HEK293 (cell line): ENCODE measurements around the gene ATAD1.

ENCODE experiments used
- GLI4 ChIP-seq: fragments of 450-650 bp; formaldehyde crosslinking; IDR thresholded peaks from 2 replicates; pipeline ENCODE4 v1.5.1; 2016; ENCODE audit warnings: missing biosample characterization, missing genetic modification characterization
- KLF7 ChIP-seq: fragments of 450-650 bp; formaldehyde crosslinking; IDR thresholded peaks from 2 replicates; pipeline ENCODE4 v1.5.1; 2016; ENCODE audit warnings: missing biosample characterization, missing genetic modification characterization, borderline replicate concordance
- PRDM1 ChIP-seq: fragments of 450-650 bp; formaldehyde crosslinking; IDR thresholded peaks from 2 replicates; pipeline ENCODE4; 2016; ENCODE audit warnings: missing biosample characterization, missing genetic modification characterization
- PRDM6 ChIP-seq: fragments of 450-650 bp; formaldehyde crosslinking; IDR thresholded peaks from 2 replicates; pipeline ENCODE4 v1.5.1; 2017; ENCODE audit warnings: missing biosample characterization, missing genetic modification characterization
- SALL2 ChIP-seq: fragments of 450-650 bp; formaldehyde crosslinking; IDR thresholded peaks from 2 replicates; pipeline ENCODE4 v1.5.0; 2017; ENCODE audit warnings: missing biosample characterization, mild to moderate bottlenecking, missing genetic modification characterization, borderline replicate concordance
- SP3 ChIP-seq: fragments of 450-650 bp; formaldehyde crosslinking; IDR thresholded peaks from 2 replicates; pipeline ENCODE4 v1.5.1; 2016; ENCODE audit warnings: missing biosample characterization, missing genetic modification characterization
- ZBTB1 ChIP-seq: fragments of 450-650 bp; formaldehyde crosslinking; IDR thresholded peaks from 2 replicates; pipeline ENCODE4 v1.5.1; 2016; ENCODE audit warnings: missing biosample characterization, missing genetic modification characterization
- ZBTB17 ChIP-seq: fragments of 450-650 bp; formaldehyde crosslinking; IDR thresholded peaks from 2 replicates; pipeline ENCODE4 v1.5.1; 2016; ENCODE audit warnings: missing biosample characterization, missing genetic modification characterization
- ZBTB21 ChIP-seq: fragments of 450-650 bp; formaldehyde crosslinking; IDR thresholded peaks from 2 replicates; pipeline ENCODE4 v1.5.1; 2017; ENCODE audit warnings: missing biosample characterization, missing genetic modification characterization
- ZNF112 ChIP-seq: fragments of 450-650 bp; formaldehyde crosslinking; IDR thresholded peaks from 2 replicates; pipeline ENCODE4 v1.5.0; 2017; ENCODE audit warnings: missing biosample characterization, missing genetic modification characterization
- ZNF239 ChIP-seq: fragments of 450-650 bp; formaldehyde crosslinking; IDR thresholded peaks from 2 replicates; pipeline ENCODE4 v1.5.1; 2016; ENCODE audit warnings: missing biosample characterization, missing genetic modification characterization
- ZNF24 ChIP-seq: fragments of 450-650 bp; formaldehyde crosslinking; IDR thresholded peaks from 2 replicates; pipeline ENCODE4 v1.5.1; 2016; ENCODE audit warnings: missing biosample characterization, missing genetic modification characterization
- ZNF416 ChIP-seq: fragments of 450-650 bp; formaldehyde crosslinking; IDR thresholded peaks from 2 replicates; pipeline ENCODE4 v1.5.1; 2016; ENCODE audit warnings: missing biosample characterization, missing genetic modification characterization
- ZNF488 ChIP-seq: fragments of 450-650 bp; formaldehyde crosslinking; IDR thresholded peaks from 2 replicates; pipeline ENCODE4 v1.5.1; 2016; ENCODE audit warnings: missing biosample characterization, missing genetic modification characterization
- ZNF521 ChIP-seq: fragments of 450-650 bp; formaldehyde crosslinking; IDR thresholded peaks from 2 replicates; pipeline ENCODE4 v1.5.1; 2017; ENCODE audit warnings: missing biosample characterization, mild to moderate bottlenecking, missing genetic modification characterization
- ZNF561 ChIP-seq: fragments of 450-650 bp; IDR thresholded peaks from 2 replicates; pipeline ENCODE4 v1.5.1; 2018; ENCODE audit warnings: missing biosample characterization, missing genetic modification characterization, borderline replicate concordance
- ZNF624 ChIP-seq: fragments of 450-650 bp; formaldehyde crosslinking; IDR thresholded peaks from 2 replicates; pipeline ENCODE4 v1.5.1; 2017; ENCODE audit warnings: missing biosample characterization, missing genetic modification characterization
- ZNF626 ChIP-seq: fragments of 450-650 bp; sonication (Bioruptor Pico); formaldehyde crosslinking; IDR thresholded peaks from 2 replicates; pipeline ENCODE4 v1.5.1; 2018; ENCODE audit warnings: missing biosample characterization, missing genetic modification characterization, inconsistent platforms
- ZNF664 ChIP-seq: fragments of 450-650 bp; formaldehyde crosslinking; IDR thresholded peaks from 2 replicates; pipeline ENCODE4 v1.5.1; 2016; ENCODE audit warnings: missing biosample characterization, missing genetic modification characterization
- ZNF677 ChIP-seq: fragments of 450-650 bp; IDR thresholded peaks from 2 replicates; pipeline ENCODE4 v1.5.0; 2018; ENCODE audit warnings: missing biosample characterization, mild to moderate bottlenecking, missing genetic modification characterization, moderate library complexity
- ZSCAN23 ChIP-seq: fragments of 450-650 bp; formaldehyde crosslinking; IDR thresholded peaks from 2 replicates; pipeline ENCODE4 v1.5.1; 2016; ENCODE audit warnings: missing biosample characterization, missing genetic modification characterization
- TF ChIP-seq, protein P1 (sequence below): fragments of 450-650 bp; formaldehyde crosslinking; IDR thresholded peaks from 2 replicates; pipeline ENCODE4 v1.5.1; 2016; ENCODE audit warnings: missing biosample characterization, missing genetic modification characterization
- TF ChIP-seq, protein P2 (sequence below): fragments of 450-650 bp; formaldehyde crosslinking; IDR thresholded peaks from 2 replicates; pipeline ENCODE4 v1.5.1; 2016; ENCODE audit warnings: missing biosample characterization, missing genetic modification characterization
- TF ChIP-seq, protein P3 (sequence below): fragments of 450-650 bp; formaldehyde crosslinking; IDR thresholded peaks from 2 replicates; pipeline ENCODE4 v1.5.1; 2016; ENCODE audit warnings: missing biosample characterization, missing genetic modification characterization
- TF ChIP-seq, protein P4 (sequence below): fragments of 450-650 bp; formaldehyde crosslinking; IDR thresholded peaks from 2 replicates; pipeline ENCODE4 v1.5.1; 2016; ENCODE audit warnings: missing biosample characterization, missing genetic modification characterization, low read depth
- TF ChIP-seq, protein P5 (sequence below): fragments of 450-650 bp; formaldehyde crosslinking; IDR thresholded peaks from 2 replicates; pipeline ENCODE4 v1.5.1; 2016; ENCODE audit warnings: missing biosample characterization, missing genetic modification characterization

ATAD1 gene

GRCh38 chr10:87860816-87861403 lies 42.9 kb upstream of the ATAD1 start (continued):
- TF ChIP-seq, protein P1, sequence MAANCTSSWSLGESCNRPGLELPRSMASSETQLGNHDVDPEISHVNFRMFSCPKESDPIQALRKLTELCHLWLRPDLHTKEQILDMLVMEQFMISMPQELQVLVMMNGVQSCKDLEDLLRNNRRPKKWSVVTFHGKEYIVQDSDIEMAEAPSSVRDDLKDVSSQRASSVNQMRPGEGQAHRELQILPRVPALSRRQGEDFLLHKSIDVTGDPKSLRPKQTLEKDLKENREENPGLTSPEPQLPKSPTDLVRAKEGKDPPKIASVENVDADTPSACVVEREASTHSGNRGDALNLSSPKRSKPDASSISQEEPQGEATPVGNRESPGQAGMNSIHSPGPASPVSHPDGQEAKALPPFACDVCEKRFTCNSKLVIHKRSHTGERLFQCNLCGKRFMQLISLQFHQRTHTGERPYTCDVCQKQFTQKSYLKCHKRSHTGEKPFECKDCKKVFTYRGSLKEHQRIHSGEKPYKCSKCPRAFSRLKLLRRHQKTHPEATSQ = no peak
- TF ChIP-seq, protein P2, sequence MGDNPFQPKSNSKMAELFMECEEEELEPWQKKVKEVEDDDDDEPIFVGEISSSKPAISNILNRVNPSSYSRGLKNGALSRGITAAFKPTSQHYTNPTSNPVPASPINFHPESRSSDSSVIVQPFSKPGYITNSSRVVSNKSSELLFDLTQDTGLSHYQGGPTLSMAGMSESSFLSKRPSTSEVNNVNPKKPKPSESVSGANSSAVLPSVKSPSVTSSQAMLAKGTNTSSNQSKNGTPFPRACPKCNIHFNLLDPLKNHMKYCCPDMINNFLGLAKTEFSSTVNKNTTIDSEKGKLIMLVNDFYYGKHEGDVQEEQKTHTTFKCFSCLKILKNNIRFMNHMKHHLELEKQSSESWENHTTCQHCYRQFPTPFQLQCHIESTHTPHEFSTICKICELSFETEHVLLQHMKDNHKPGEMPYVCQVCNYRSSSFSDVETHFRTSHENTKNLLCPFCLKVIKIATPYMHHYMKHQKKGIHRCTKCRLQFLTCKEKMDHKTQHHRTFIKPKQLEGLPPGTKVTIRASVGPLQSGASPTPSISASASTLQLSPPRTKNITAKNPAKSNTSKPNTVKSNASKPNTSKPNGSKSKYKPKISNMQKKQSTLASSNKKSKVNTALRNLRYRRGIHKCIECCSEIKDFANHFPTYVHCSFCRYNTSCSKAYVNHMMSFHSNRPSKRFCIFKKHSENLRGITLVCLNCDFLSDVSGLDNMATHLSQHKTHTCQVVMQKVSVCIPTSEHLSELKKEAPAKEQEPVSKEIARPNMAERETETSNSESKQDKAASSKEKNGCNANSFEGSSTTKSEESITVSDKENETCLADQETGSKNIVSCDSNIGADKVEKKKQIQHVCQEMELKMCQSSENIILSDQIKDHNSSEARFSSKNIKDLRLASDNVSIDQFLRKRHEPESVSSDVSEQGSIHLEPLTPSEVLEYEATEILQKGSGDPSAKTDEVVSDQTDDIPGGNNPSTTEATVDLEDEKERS (tag by site-specific recombination) = no peak
- TF ChIP-seq, protein P3, sequence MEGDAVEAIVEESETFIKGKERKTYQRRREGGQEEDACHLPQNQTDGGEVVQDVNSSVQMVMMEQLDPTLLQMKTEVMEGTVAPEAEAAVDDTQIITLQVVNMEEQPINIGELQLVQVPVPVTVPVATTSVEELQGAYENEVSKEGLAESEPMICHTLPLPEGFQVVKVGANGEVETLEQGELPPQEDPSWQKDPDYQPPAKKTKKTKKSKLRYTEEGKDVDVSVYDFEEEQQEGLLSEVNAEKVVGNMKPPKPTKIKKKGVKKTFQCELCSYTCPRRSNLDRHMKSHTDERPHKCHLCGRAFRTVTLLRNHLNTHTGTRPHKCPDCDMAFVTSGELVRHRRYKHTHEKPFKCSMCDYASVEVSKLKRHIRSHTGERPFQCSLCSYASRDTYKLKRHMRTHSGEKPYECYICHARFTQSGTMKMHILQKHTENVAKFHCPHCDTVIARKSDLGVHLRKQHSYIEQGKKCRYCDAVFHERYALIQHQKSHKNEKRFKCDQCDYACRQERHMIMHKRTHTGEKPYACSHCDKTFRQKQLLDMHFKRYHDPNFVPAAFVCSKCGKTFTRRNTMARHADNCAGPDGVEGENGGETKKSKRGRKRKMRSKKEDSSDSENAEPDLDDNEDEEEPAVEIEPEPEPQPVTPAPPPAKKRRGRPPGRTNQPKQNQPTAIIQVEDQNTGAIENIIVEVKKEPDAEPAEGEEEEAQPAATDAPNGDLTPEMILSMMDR (tag by site-specific recombination) = no peak
- TF ChIP-seq ZNF488 (tag by site-specific recombination) (no peak), GLI4 (tag by site-specific recombination) (no peak), ZNF677 (tag by site-specific recombination) (no peak), ZNF416 (tag by site-specific recombination) (no peak), ZNF112 (no peak), ZNF24 (tag by site-specific recombination) (no peak), SALL2 (tag by site-specific recombination) (no peak), ZSCAN23 (tag by site-specific recombination) (no peak), ZNF664 (tag by site-specific recombination) (0 out of 2 replicates have a peak, but pooled peaks have one; percentile 3), ZNF624 (tag by site-specific recombination) (no peak), ZBTB21 (tag by site-specific recombination) (no peak), ZBTB1 (tag by site-specific recombination) (no peak), SP3 (no peak), ZNF561 (tag by site-specific recombination) (no peak), PRDM6 (tag by site-specific recombination) (peak; percentile 44; the same call in 1 of the 2 replicates), KLF7 (tag by site-specific recombination) (no peak), ZBTB17 (tag by site-specific recombination) (no peak), PRDM1 (tag by site-specific recombination) (no peak; the same call in 1 of the 2 replicates), ZNF626 (tag by site-specific recombination) (no peak), ZNF521 (tag by site-specific recombination) (no peak), ZNF239 (tag by site-specific recombination) (no peak)
- TF ChIP-seq, protein P4, sequence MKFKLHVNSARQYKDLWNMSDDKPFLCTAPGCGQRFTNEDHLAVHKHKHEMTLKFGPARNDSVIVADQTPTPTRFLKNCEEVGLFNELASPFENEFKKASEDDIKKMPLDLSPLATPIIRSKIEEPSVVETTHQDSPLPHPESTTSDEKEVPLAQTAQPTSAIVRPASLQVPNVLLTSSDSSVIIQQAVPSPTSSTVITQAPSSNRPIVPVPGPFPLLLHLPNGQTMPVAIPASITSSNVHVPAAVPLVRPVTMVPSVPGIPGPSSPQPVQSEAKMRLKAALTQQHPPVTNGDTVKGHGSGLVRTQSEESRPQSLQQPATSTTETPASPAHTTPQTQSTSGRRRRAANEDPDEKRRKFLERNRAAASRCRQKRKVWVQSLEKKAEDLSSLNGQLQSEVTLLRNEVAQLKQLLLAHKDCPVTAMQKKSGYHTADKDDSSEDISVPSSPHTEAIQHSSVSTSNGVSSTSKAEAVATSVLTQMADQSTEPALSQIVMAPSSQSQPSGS (tag by site-specific recombination) = no peak
- TF ChIP-seq, protein P5, sequence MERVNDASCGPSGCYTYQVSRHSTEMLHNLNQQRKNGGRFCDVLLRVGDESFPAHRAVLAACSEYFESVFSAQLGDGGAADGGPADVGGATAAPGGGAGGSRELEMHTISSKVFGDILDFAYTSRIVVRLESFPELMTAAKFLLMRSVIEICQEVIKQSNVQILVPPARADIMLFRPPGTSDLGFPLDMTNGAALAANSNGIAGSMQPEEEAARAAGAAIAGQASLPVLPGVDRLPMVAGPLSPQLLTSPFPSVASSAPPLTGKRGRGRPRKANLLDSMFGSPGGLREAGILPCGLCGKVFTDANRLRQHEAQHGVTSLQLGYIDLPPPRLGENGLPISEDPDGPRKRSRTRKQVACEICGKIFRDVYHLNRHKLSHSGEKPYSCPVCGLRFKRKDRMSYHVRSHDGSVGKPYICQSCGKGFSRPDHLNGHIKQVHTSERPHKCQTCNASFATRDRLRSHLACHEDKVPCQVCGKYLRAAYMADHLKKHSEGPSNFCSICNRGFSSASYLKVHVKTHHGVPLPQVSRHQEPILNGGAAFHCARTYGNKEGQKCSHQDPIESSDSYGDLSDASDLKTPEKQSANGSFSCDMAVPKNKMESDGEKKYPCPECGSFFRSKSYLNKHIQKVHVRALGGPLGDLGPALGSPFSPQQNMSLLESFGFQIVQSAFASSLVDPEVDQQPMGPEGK = no peak
